ENCODE results near the gene PBX3. TPM values are rescaled to one million over a fixed set of nuclear protein-coding genes. Genes with fewer than 3 reads are reported as not detected.

Gene PBX3
- total RNA-seq, 2 experiments from 2014 or later, result 25.3 to 30.8 TPM

DNA sequence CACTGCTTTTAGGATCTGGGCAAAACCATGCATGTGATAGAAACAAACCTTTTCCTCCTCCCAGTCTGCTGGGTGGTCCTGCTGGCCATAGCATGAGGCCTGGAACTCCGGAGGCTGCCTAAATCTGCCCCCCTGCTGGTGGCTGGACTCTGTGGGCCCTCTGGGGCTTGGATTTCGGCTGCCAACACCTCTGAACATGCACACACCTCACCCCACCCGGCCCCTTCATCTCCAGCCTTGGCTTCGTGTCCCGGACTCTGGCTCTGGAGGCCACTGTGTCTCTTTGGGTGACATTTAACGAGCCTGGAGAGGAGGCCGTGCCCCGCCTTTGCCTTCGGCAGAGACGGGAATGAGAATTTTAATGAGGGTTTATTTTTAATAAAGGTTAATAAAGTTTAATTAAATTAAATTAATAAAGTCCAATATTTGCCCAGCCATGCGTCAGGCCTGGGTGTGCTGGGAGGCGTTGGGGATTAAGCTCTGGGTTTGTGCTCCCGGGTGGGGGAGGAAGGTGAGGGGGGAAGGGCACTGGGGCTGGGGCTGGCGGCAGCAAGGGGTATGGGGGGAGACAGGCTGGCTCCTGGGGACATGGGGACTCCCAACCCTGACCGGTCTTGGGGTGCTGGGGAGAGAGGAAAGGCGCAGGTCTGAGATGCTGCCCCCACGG lies 251.8 kb downstream of the PBX3 start:
- DNase-seq, result no peak

DNA sequence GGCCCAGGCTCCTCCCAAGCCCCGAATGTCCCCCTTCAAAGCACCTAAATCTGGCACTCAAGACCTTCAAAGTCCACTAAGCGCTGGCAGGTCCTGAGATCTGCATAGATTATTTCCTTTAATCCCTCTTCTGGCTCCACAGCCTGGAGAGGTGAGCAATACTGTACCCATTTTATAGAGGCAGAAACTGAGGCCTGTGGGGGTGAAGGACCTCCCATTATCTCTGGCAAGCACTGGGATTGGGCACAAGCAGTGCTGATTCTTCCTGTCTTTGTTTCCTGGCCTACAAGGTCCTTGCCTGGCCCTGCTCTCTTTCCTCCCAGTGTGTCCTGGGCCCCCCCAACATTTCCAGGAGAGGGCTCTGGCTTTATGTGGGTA lies 252.3 kb downstream of the PBX3 start:
- Histone ChIP-seq H3K4me1 (ENCODE audit: insufficient read depth, low read length) (no peaks in the 10 kb centered on the region), H3K27ac (ENCODE audit: low read depth in 1 of 2, low read length in 2 of 2) (no peak overlapping the region)
- CTCF ChIA-PET, result no interaction called here

More for the DNA sequence above, 251.8 kb downstream of the PBX3 start:
- no peak for ATAC-seq (ENCODE audit: poor library complexity)
- Histone ChIP-seq H3K36me3 (ENCODE audit: insufficient read depth, low read length) (no peaks in the 10 kb centered on the region), H3K9me3 (ENCODE audit: control insufficient read depth in 1 of 2, insufficient read depth in 1 of 2, low read length in 2 of 2) (no peaks in the 10 kb centered on the region), H3K27me3 (ENCODE audit: control insufficient read depth in 1 of 2, insufficient read depth in 2 of 2, low read length in 2 of 2) (no peaks in the 10 kb centered on the region), H3K27ac (ENCODE audit: low read depth in 1 of 2, low read length in 2 of 2) (no peak overlapping the region), H3K4me3 (ENCODE audit: low read length) (no peak overlapping the region), H3K4me1 (ENCODE audit: insufficient read depth, low read length) (no peaks in the 10 kb centered on the region)
- Mint-ChIP-seq H3K9me3 (no peaks in the 10 kb centered on the region), H3K36me3 (ENCODE audit: low read depth) (no peaks in the 10 kb centered on the region), H3K27ac (no peak overlapping the region), H3K27me3 (peaks cover 5% of the 10 kb centered on the region), H3K4me3 (no peak overlapping the region), H3K4me1 (ENCODE audit: low read depth) (no peaks in the 10 kb centered on the region)
- CTCF ChIA-PET, result no interaction called here
- intact Hi-C loops (cut with DNase I, micrococcal nuclease), result no loop called here
- POLR2A ChIA-PET, result no interaction called here
- TF ChIP-seq, protein P1, sequence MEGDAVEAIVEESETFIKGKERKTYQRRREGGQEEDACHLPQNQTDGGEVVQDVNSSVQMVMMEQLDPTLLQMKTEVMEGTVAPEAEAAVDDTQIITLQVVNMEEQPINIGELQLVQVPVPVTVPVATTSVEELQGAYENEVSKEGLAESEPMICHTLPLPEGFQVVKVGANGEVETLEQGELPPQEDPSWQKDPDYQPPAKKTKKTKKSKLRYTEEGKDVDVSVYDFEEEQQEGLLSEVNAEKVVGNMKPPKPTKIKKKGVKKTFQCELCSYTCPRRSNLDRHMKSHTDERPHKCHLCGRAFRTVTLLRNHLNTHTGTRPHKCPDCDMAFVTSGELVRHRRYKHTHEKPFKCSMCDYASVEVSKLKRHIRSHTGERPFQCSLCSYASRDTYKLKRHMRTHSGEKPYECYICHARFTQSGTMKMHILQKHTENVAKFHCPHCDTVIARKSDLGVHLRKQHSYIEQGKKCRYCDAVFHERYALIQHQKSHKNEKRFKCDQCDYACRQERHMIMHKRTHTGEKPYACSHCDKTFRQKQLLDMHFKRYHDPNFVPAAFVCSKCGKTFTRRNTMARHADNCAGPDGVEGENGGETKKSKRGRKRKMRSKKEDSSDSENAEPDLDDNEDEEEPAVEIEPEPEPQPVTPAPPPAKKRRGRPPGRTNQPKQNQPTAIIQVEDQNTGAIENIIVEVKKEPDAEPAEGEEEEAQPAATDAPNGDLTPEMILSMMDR (IDR thresholded peaks at IDR 0.05), result no peak

DNA sequence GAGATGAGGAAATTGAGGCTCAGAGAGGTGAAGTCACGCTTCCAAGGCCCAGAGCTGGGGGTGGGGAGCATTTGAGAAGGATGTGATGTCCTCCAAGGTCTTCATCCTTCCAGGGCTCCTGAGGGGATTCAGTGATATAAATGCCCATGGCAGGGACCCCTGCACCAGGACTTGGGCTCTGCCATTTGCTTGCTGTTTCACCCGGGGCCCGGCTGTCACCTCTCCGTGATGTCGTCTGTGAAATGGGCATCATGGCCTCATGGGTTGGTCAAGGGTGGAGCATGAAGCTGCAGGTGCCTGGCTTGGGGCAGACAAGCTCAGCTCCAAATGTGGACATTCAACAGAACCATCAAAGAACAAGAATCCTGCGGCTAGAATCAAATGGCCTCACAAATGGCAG lies 253.1 kb downstream of the PBX3 start:
- Histone ChIP-seq H3K27ac (ENCODE audit: low read depth in 1 of 2, low read length in 2 of 2) (no peak overlapping the region), H3K4me1 (ENCODE audit: insufficient read depth, low read length) (no peaks in the 10 kb centered on the region), H3K9me3 (ENCODE audit: control insufficient read depth in 1 of 2, insufficient read depth in 1 of 2, low read length in 2 of 2) (no peaks in the 10 kb centered on the region), H3K4me3 (ENCODE audit: low read length) (no peak overlapping the region), H3K27me3 (ENCODE audit: control insufficient read depth in 1 of 2, insufficient read depth in 2 of 2, low read length in 2 of 2) (no peaks in the 10 kb centered on the region), H3K36me3 (ENCODE audit: insufficient read depth, low read length) (no peaks in the 10 kb centered on the region)
- CTCF ChIA-PET, result no interaction called here
- no peaks in the 10 kb centered on the region for H3K36me3 Mint-ChIP-seq (ENCODE audit: low read depth)
- peaks cover 5% of the 10 kb centered on the region for H3K27me3 Mint-ChIP-seq
- H3K27ac Mint-ChIP-seq, result no peak overlapping the region
- ATAC-seq (ENCODE audit: poor library complexity) (no peak), DNase-seq (no peak)
- no peak overlapping the region for H3K4me3 Mint-ChIP-seq
- TF ChIP-seq, protein P1 (IDR thresholded peaks at IDR 0.05), result no peak
- H3K4me1 Mint-ChIP-seq (ENCODE audit: low read depth), result no peaks in the 10 kb centered on the region
- no peaks in the 10 kb centered on the region for H3K9me3 Mint-ChIP-seq
- intact Hi-C loops (cut with DNase I, micrococcal nuclease), result no loop called here
- POLR2A ChIA-PET, result no interaction called here

More for the DNA sequence above, 252.3 kb downstream of the PBX3 start:
- H3K4me3 ChIP-seq (ENCODE audit: low read length), result no peak overlapping the region
- ATAC-seq (ENCODE audit: poor library complexity) (no peak), DNase-seq (no peak)
- H3K36me3 Mint-ChIP-seq (ENCODE audit: low read depth), result no peaks in the 10 kb centered on the region
- no peaks in the 10 kb centered on the region for H3K36me3 ChIP-seq (ENCODE audit: insufficient read depth, low read length)
- H3K4me3 Mint-ChIP-seq, result no peak overlapping the region
- H3K27ac Mint-ChIP-seq, result no peak overlapping the region
- no peaks in the 10 kb centered on the region for H3K4me1 Mint-ChIP-seq (ENCODE audit: low read depth)
- no peaks in the 10 kb centered on the region for H3K27me3 ChIP-seq (ENCODE audit: control insufficient read depth in 1 of 2, insufficient read depth in 2 of 2, low read length in 2 of 2)
- no peaks in the 10 kb centered on the region for H3K9me3 ChIP-seq (ENCODE audit: control insufficient read depth in 1 of 2, insufficient read depth in 1 of 2, low read length in 2 of 2)
- intact Hi-C loops (cut with DNase I, micrococcal nuclease), result no loop called here
- peaks cover 5% of the 10 kb centered on the region for H3K27me3 Mint-ChIP-seq
- H3K9me3 Mint-ChIP-seq, result no peaks in the 10 kb centered on the region
- TF ChIP-seq, protein P1 (IDR thresholded peaks at IDR 0.05), result no peak
- POLR2A ChIA-PET, result no interaction called here

Measured in CD4-positive, alpha-beta T cell (primary cell).